ENCODE measurements around the gene WDR31. TPM values are rescaled to one million over a fixed set of nuclear protein-coding genes. Genes with fewer than 3 reads are reported as not detected.

Gene WDR31
- polyA plus RNA-seq, 1 donor (not counting 4 experiments of a cell fraction or from before 2014, with no cell fraction given) = 0.94 TPM

DNA sequence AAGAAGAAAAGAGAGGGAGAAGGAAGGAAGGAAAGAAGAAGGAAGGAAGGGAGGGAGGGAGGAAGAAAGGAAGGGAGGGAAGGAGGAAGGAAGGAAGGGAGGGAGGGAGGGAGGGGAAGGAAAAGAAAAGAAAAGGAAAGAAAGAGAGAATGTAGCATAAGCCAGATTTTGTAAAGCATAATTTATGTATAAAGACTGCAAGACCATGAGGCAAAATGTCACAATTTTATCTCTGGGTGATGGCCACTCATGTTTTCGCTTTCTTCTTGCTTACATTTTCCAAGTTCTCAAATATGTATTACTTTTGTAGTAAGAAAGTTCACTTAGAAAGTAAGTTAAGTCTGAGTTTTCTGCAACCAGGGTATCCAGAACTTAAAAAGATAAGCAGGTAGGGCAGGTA, 33.5 kb downstream of the WDR31 start:
- Histone ChIP-seq H3K4me3 (ENCODE audit: control insufficient read depth in 2 of 3, extremely low read depth in 1 of 3, insufficient read depth in 2 of 3, low read depth in 1 of 3, low read length in 3 of 3) (no peak overlapping the region), H2AFZ (ENCODE audit: control insufficient read depth, low read length) (no peak overlapping the region), H4K20me1 (ENCODE audit: control insufficient read depth, extremely low read depth, insufficient read depth, low read length) (no peaks in the 10 kb centered on the region), H3K4me1 (ENCODE audit: control insufficient read depth, extremely low read depth, insufficient read depth, low read length) (no peaks in the 10 kb centered on the region), H3K27me3 (ENCODE audit: control insufficient read depth, extremely low read depth, insufficient read depth, low read length) (peaks cover 5% of the 10 kb centered on the region), H3K79me2 (ENCODE audit: control insufficient read depth, insufficient read depth, low read length) (no peaks in the 10 kb centered on the region), H3K9me3 (ENCODE audit: control insufficient read depth, low read depth, low read length) (no peaks in the 10 kb centered on the region), H3K36me3 (ENCODE audit: control insufficient read depth in 2 of 2, extremely low read depth in 1 of 2, insufficient read depth in 2 of 2, low read length in 2 of 2) (no peaks in the 10 kb centered on the region), H3K4me2 (ENCODE audit: control insufficient read depth, extremely low read depth, insufficient read depth, low read depth, low read length) (no peak overlapping the region), H3K9me1 (ENCODE audit: control insufficient read depth, extremely low read depth, insufficient read depth, low read length) (no peaks in the 10 kb centered on the region), H3K27ac (ENCODE audit: control insufficient read depth, insufficient read depth, low read length) (no peak overlapping the region), H3K9ac (ENCODE audit: control insufficient read depth, extremely low read depth, insufficient read depth, low read length) (no peak overlapping the region)
- FAIRE-seq (no peak), DNase-seq (ENCODE audit: low read depth, low spot score) (no peak)
- dilution Hi-C loops (cut with MboI; ENCODE audit: extremely low pct_ligation_motif_present, low sequenced_read_pairs) = no loop called here
- TF ChIP-seq EZH2 (IDR thresholded peaks at IDR 0.05; ENCODE audit: low read length) = no peak
- TF ChIP-seq, protein P1, sequence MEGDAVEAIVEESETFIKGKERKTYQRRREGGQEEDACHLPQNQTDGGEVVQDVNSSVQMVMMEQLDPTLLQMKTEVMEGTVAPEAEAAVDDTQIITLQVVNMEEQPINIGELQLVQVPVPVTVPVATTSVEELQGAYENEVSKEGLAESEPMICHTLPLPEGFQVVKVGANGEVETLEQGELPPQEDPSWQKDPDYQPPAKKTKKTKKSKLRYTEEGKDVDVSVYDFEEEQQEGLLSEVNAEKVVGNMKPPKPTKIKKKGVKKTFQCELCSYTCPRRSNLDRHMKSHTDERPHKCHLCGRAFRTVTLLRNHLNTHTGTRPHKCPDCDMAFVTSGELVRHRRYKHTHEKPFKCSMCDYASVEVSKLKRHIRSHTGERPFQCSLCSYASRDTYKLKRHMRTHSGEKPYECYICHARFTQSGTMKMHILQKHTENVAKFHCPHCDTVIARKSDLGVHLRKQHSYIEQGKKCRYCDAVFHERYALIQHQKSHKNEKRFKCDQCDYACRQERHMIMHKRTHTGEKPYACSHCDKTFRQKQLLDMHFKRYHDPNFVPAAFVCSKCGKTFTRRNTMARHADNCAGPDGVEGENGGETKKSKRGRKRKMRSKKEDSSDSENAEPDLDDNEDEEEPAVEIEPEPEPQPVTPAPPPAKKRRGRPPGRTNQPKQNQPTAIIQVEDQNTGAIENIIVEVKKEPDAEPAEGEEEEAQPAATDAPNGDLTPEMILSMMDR (optimal IDR thresholded peaks at IDR 0.05 in 1 of 3, IDR thresholded peaks at IDR 0.05 in 1 of 3, conservative IDR thresholded peaks at IDR 0.05 in 1 of 3; ENCODE audit: extremely low read depth in 1 of 3, insufficient read depth in 2 of 3, low read length in 3 of 3) = no peak

DNA sequence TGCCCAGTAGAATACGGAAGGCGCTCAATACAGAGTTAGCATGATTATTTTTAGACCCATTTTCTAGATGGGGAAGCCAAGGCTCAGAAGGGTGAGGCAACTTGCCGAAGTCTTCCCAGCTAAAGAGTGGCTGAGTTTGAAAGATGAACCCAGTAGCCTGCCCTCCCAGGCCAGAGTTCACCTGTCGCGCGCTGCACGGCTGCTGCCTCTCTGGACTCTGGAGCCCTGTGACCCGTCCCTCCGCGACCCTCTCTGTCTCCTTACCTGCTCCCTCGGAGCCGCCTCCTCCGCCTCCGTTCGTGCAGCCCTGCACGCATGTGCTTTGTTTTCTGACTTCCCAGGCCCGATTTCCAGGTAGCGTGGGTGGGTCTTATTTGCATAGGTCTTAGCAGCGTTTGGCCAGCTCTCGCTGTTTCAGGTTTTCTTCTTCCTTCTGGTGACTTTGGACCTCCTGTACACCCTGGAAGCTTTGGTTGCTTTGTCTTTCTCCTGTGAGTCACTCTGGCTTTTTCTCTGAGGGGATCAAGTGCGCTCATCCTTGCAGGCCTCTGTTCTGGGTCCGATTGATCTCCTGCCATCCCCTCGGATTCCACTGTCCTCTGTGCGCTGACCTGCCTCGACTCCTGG, 37.2 kb downstream of the WDR31 start, which contains the start of gene RNF183:
TSS of gene RNF183 (minus strand) at position 585 of the 627 bp plus-strand sequence. CDS start 5,192 bp downstream, outside the sequence.
- no peaks in the 10 kb centered on the region for H4K20me1 ChIP-seq (ENCODE audit: control insufficient read depth, extremely low read depth, insufficient read depth, low read length)
- no peak for FAIRE-seq
- no peak for DNase-seq (ENCODE audit: low read depth, low spot score)
- H3K27ac ChIP-seq (ENCODE audit: control insufficient read depth, insufficient read depth, low read length) = no peak within 1 kb of the TSS
- peaks cover 5% of the 10 kb centered on the region for H3K27me3 ChIP-seq (ENCODE audit: control insufficient read depth, extremely low read depth, insufficient read depth, low read length)
- no peak within 1 kb of the TSS for H2AFZ ChIP-seq (ENCODE audit: control insufficient read depth, low read length)
- no peak within 1 kb of the TSS for H3K4me3 ChIP-seq (ENCODE audit: control insufficient read depth in 2 of 3, extremely low read depth in 1 of 3, insufficient read depth in 2 of 3, low read depth in 1 of 3, low read length in 3 of 3)
- no peaks in the 10 kb centered on the region for H3K4me1 ChIP-seq (ENCODE audit: control insufficient read depth, extremely low read depth, insufficient read depth, low read length)
- H3K79me2 ChIP-seq (ENCODE audit: control insufficient read depth, insufficient read depth, low read length) = no peaks in the 10 kb centered on the region
- TF ChIP-seq, protein P1 (optimal IDR thresholded peaks at IDR 0.05 in 1 of 3, IDR thresholded peaks at IDR 0.05 in 1 of 3, conservative IDR thresholded peaks at IDR 0.05 in 1 of 3; ENCODE audit: extremely low read depth in 1 of 3, insufficient read depth in 2 of 3, low read length in 3 of 3) = no peak
- no peak for TF ChIP-seq EZH2 (IDR thresholded peaks at IDR 0.05; ENCODE audit: low read length)
- dilution Hi-C loops (cut with MboI; ENCODE audit: extremely low pct_ligation_motif_present, low sequenced_read_pairs) = no loop called here
- no peak within 1 kb of the TSS for H3K9ac ChIP-seq (ENCODE audit: control insufficient read depth, extremely low read depth, insufficient read depth, low read length)
- H3K9me3 ChIP-seq (ENCODE audit: control insufficient read depth, low read depth, low read length) = no peaks in the 10 kb centered on the region
- no peaks in the 10 kb centered on the region for H3K36me3 ChIP-seq (ENCODE audit: control insufficient read depth in 2 of 2, extremely low read depth in 1 of 2, insufficient read depth in 2 of 2, low read length in 2 of 2)
- no peaks in the 10 kb centered on the region for H3K9me1 ChIP-seq (ENCODE audit: control insufficient read depth, extremely low read depth, insufficient read depth, low read length)
- no peak within 1 kb of the TSS for H3K4me2 ChIP-seq (ENCODE audit: control insufficient read depth, extremely low read depth, insufficient read depth, low read depth, low read length)

Measured in keratinocyte (primary cell).